Gastroesophageal sphincter (tissue), 3 donors: ENCODE measurements around the gene SHH.

Experiments
- CTCF ChIP-seq, 4 experiments: fragments of 200-600 bp in 2 of 4; fragments of 450-650 bp in 2 of 4; sonication (generic) in 1 of 4; IDR thresholded peaks; one replicate each; pipeline ENCODE4 v1.5.1; 2017 to 2019; ENCODE audit warnings: antibody characterized with exemption in 4 of 4, mild to moderate bottlenecking in 2 of 4, moderate library complexity in 2 of 4
- EP300 ChIP-seq: sonication (generic); formaldehyde crosslinking; IDR thresholded peaks from one replicate; pipeline ENCODE4 v1.6.1; 2017; ENCODE audit warnings: antibody characterized with exemption, mild to moderate bottlenecking
- POLR2A ChIP-seq, 2 donors: fragments of 450-650 bp; IDR thresholded peaks; one replicate each; pipeline ENCODE4 v1.6.1; 2017; ENCODE audit warnings: antibody characterized with exemption in 2 of 2, mild to moderate bottlenecking in 2 of 2, moderate library complexity in 1 of 2

GRCh38 chr7:155770241-155770640 lies 42.0 kb downstream of the SHH start:
- TF ChIP-seq CTCF (IDR thresholded peaks at IDR 0.05) (no peak), EP300 (no peak), POLR2A (IDR thresholded peaks at IDR 0.05) (no peak)
